HEK293 (cell line): ENCODE measurements around the gene ARL8B.
"Not testable (repeated sequence)": the region's sequence is repeated elsewhere in the genome, so short reads cannot be mapped to it uniquely, and the experiment has no call there.

Experiments used
- CTCF ChIA-PET: fragments of 350-600 bp; formaldehyde crosslinking; extraction: SDS; loops from one replicate; lab custom pipeline; 2021; ENCODE audit warnings: antibody characterized with exemption; lab: Yijun Ruan, JAX
- POLR2A ChIA-PET: fragments of 300-600 bp; formaldehyde crosslinking; extraction: SDS; loops from one replicate; lab custom pipeline; 2020; ENCODE audit warnings: antibody characterized with exemption, inconsistent platforms; lab: Yijun Ruan, JAX
- H3K27ac ChIP-seq: fragments of 200-500 bp; sonication (Bioruptor generic); 2 replicates; pipeline ENCODE4 v1.5.1; 2014; ENCODE audit warnings: low read depth, low read length, control low read depth, inconsistent platforms; ENCODE audit errors: extremely low read depth
- H3K36me3 ChIP-seq, 2 experiments: fragments of 200-500 bp in 1 of 2; sonication (Bioruptor generic) in 1 of 2; 1 replicate in 1 of 2; 2 replicates in 1 of 2; pipeline ENCODE4 v1.5.1; 2014 to 2017; ENCODE audit warnings: inconsistent platforms in 2 of 2, low read length in 2 of 2; ENCODE audit not compliant: control insufficient read depth in 2 of 2, insufficient read depth in 1 of 2
- H3K4me1 ChIP-seq: fragments of 200-500 bp; sonication (Bioruptor generic); 2 replicates; pipeline ENCODE4 v1.5.1; 2014; ENCODE audit warnings: mild to moderate bottlenecking, low read length, inconsistent platforms; ENCODE audit not compliant: control insufficient read depth, insufficient read depth
- H3K4me3 ChIP-seq: 2 replicates; pipeline ENCODE4 v1.5.1; 2011; ENCODE audit warnings: low read depth, mild to moderate bottlenecking, control low read depth, low read length, moderate library complexity
- H3K9me3 ChIP-seq: fragments of 200-500 bp; sonication (Bioruptor generic); 2 replicates; pipeline ENCODE4 v1.5.1; 2014; ENCODE audit warnings: low read depth, low read length, inconsistent platforms; ENCODE audit not compliant: control insufficient read depth, insufficient read depth
- BCL6B ChIP-seq: fragments of 450-650 bp; formaldehyde crosslinking; IDR thresholded peaks from 2 replicates; pipeline ENCODE4 v1.5.1; 2017; ENCODE audit warnings: missing biosample characterization, missing genetic modification characterization
- EGR2 ChIP-seq: fragments of 450-650 bp; formaldehyde crosslinking; IDR thresholded peaks from 2 replicates; pipeline ENCODE4 v1.5.1; 2016; ENCODE audit warnings: low read depth, missing biosample characterization, missing genetic modification characterization
- GFI1B ChIP-seq: fragments of 450-650 bp; formaldehyde crosslinking; IDR thresholded peaks from 2 replicates; pipeline ENCODE4 v1.5.1; 2016; ENCODE audit warnings: missing biosample characterization, missing genetic modification characterization
- ZBTB17 ChIP-seq: fragments of 450-650 bp; formaldehyde crosslinking; IDR thresholded peaks from 2 replicates; pipeline ENCODE4 v1.5.1; 2016; ENCODE audit warnings: missing biosample characterization, missing genetic modification characterization
- ZEB2 ChIP-seq: fragments of 450-650 bp; formaldehyde crosslinking; IDR thresholded peaks from 2 replicates; pipeline ENCODE4 v1.5.1; 2016; ENCODE audit warnings: missing biosample characterization, missing genetic modification characterization
- ZNF121 ChIP-seq: fragments of 450-650 bp; formaldehyde crosslinking; IDR thresholded peaks from 2 replicates; pipeline ENCODE4 v1.5.1; 2016; ENCODE audit warnings: missing biosample characterization, missing genetic modification characterization
- ZNF169 ChIP-seq: fragments of 450-650 bp; formaldehyde crosslinking; IDR thresholded peaks from 2 replicates; pipeline ENCODE4 v1.5.1; 2016; ENCODE audit warnings: missing biosample characterization, missing genetic modification characterization
- ZNF174 ChIP-seq: fragments of 450-650 bp; formaldehyde crosslinking; IDR thresholded peaks from 2 replicates; pipeline ENCODE4 v1.5.0; 2017; ENCODE audit warnings: missing biosample characterization, mild to moderate bottlenecking, missing genetic modification characterization
- ZNF302 ChIP-seq: fragments of 450-650 bp; formaldehyde crosslinking; IDR thresholded peaks from 2 replicates; pipeline ENCODE4 v1.5.1; 2016; ENCODE audit warnings: missing biosample characterization, missing genetic modification characterization, low read depth
- ZNF335 ChIP-seq: fragments of 450-650 bp; formaldehyde crosslinking; conservative IDR thresholded peaks from 2 replicates; pipeline ENCODE4 v1.5.1; 2016; ENCODE audit warnings: missing biosample characterization, missing genetic modification characterization
- ZNF362 ChIP-seq: fragments of 450-650 bp; formaldehyde crosslinking; IDR thresholded peaks from 2 replicates; pipeline ENCODE4 v1.5.1; 2016; ENCODE audit warnings: missing biosample characterization, missing genetic modification characterization
- ZNF433 ChIP-seq: fragments of 450-650 bp; formaldehyde crosslinking; IDR thresholded peaks from 2 replicates; pipeline ENCODE4 v1.5.1; 2016; ENCODE audit warnings: missing biosample characterization, missing genetic modification characterization, low read depth
- ZNF548 ChIP-seq: fragments of 450-650 bp; formaldehyde crosslinking; IDR thresholded peaks from 2 replicates; pipeline ENCODE4 v1.5.1; 2016; ENCODE audit warnings: missing biosample characterization, missing genetic modification characterization
- ZNF654 ChIP-seq: fragments of 450-650 bp; formaldehyde crosslinking; IDR thresholded peaks from 2 replicates; pipeline ENCODE4 v1.5.1; 2016; ENCODE audit warnings: low read depth, missing biosample characterization, missing genetic modification characterization
- ZSCAN23 ChIP-seq: fragments of 450-650 bp; formaldehyde crosslinking; IDR thresholded peaks from 2 replicates; pipeline ENCODE4 v1.5.1; 2016; ENCODE audit warnings: missing biosample characterization, missing genetic modification characterization
- ZSCAN30 ChIP-seq: fragments of 450-650 bp; IDR thresholded peaks from 2 replicates; pipeline ENCODE4 v1.5.1; 2018; ENCODE audit warnings: missing biosample characterization, mild to moderate bottlenecking, missing genetic modification characterization, moderate library complexity

Gene ARL8B

GRCh38 chr3:5181469-5182141 lies 59.5 kb downstream of the ARL8B start:
- Histone ChIP-seq H3K9me3 (no peaks in the 10 kb centered on the region), H3K27ac (no peak overlapping the region), H3K4me3 (no peak overlapping the region), H3K36me3 (peaks cover 0 to 65% of the 10 kb centered on the region in 2 experiments; a peak in 1 of 3 replicates), H3K4me1 (no peaks in the 10 kb centered on the region)
- POLR2A ChIA-PET = no interaction called here
- CTCF ChIA-PET = no interaction called here
- TF ChIP-seq ZNF302 (tag by site-specific recombination) = no peak
- no peak for TF ChIP-seq ZNF548 (tag by site-specific recombination)
- TF ChIP-seq ZSCAN30 (tag by site-specific recombination) = no peak
- TF ChIP-seq ZBTB17 (tag by site-specific recombination) = no peak
- TF ChIP-seq GFI1B (tag by site-specific recombination) = no peak

DNA sequence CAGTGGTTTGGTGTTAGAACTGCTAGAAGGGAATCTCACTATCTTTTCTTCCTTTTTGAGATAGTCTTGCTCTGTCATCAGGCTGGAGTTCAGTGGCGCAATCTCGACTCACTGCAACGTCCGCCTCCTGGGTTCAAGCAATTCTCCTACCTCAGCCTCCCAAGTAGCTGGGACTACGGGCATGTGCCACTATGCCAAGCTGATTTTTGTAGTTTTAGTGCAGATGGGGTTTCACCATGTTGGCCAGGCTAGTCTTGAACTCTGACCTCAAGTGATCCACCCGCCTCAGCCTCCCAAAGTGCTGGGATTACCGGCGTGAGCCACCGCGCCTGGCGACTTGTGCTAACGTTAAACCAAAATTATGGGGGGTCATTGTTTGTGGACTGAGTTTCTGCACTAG lies 61.6 kb downstream of the ARL8B start:
- H3K36me3 ChIP-seq = peaks cover 0 to 47% of the 10 kb centered on the region in 2 experiments; a peak in 1 of 3 replicates
- H3K9me3 ChIP-seq, H3K4me3 ChIP-seq, H3K4me1 ChIP-seq, POLR2A ChIA-PET, H3K27ac ChIP-seq: not testable (repeated sequence)
- CTCF ChIA-PET = interaction anchor here (0.9 kb wide), 1 partner anchor 201 kb away, joined by 3 read pairs; no protein-coding TSS in a partner anchor

- H3K27ac ChIP-seq = no peak overlapping the region
- H3K9me3 ChIP-seq = no peaks in the 10 kb centered on the region
- ChIA-PET POLR2A (no interaction called here), CTCF (interaction anchor here (0.9 kb wide), 1 partner anchor 202 kb away, joined by 3 read pairs; no protein-coding TSS in a partner anchor)
- no peaks in the 10 kb centered on the region for H3K4me1 ChIP-seq
- H3K4me3 ChIP-seq = no peak overlapping the region
- TF ChIP-seq ZNF362 (tag by site-specific recombination) = no peak
- TF ChIP-seq ZSCAN23 (tag by site-specific recombination) = no peak
- TF ChIP-seq ZNF433 (tag by site-specific recombination) = no peak
- no peak for TF ChIP-seq ZNF302 (tag by site-specific recombination)
- no peak for TF ChIP-seq ZEB2
- TF ChIP-seq ZNF169 (tag by site-specific recombination) = no peak
- no peak for TF ChIP-seq ZNF335 (tag by site-specific recombination)
- no peak for TF ChIP-seq BCL6B
- TF ChIP-seq ZNF121 (tag by site-specific recombination) = no peak
- TF ChIP-seq EGR2 (tag by site-specific recombination) = no peak
- TF ChIP-seq ZNF654 (tag by site-specific recombination) = no peak
- no peak for TF ChIP-seq ZNF174 (tag by site-specific recombination)
- H3K36me3 ChIP-seq = peaks cover 0 to 39% of the 10 kb centered on the region in 2 experiments; a peak in 1 of 3 replicates
These were observed 62.4 kb downstream of the ARL8B start for GRCh38 chr3:5184499-5184898.
